PC-3 (cell line): ENCODE measurements around the gene RAB11FIP4. TPM values are rescaled to one million over a fixed set of nuclear protein-coding genes. Genes with fewer than 3 reads are reported as not detected.

ENCODE experiments used
- ATAC-seq: fragments of 200-7000 bp; cut with Tn5 transposase; 2 replicates; pipeline ENCODE4 v1.9.1; 2020; ENCODE audit warnings: mild to moderate bottlenecking, moderate library complexity
- BruUV-seq: library from RNA; stranded (reverse); fragments of 400-500 nt; replicated peaks from 2 replicates; lab custom pipeline; 2021; lab: Mats Ljungman, UMichigan
- CTCF ChIA-PET: fragments of 300-600 bp; sonication (Branson Sonifier 250); formaldehyde crosslinking; loops from one replicate; lab custom pipeline; 2022; ENCODE audit warnings: antibody characterized with exemption; lab: Charles Lee
- POLR2A ChIA-PET: fragments of 300-600 bp; sonication (Branson Sonifier 250); formaldehyde crosslinking; loops from one replicate; lab custom pipeline; 2022; ENCODE audit warnings: antibody characterized with exemption; ENCODE audit not compliant: unreplicated experiment; lab: Charles Lee
- DNase-seq: peaks from one replicate; pipeline ENCODE4 v3.0.0-alpha.2; 2015
- H2AFZ ChIP-seq: fragments of 300-600 bp; sonication (generic); 2 replicates; pipeline ENCODE4 v1.6.0; 2016; ENCODE audit warnings: antibody characterized with exemption, low read length
- H3F3A ChIP-seq: fragments of 300-600 bp; sonication (generic); one replicate; pipeline ENCODE4 v1.6.0; 2017; ENCODE audit warnings: antibody characterized with exemption, low read length, control low read depth, mild to moderate bottlenecking; ENCODE audit not compliant: unreplicated experiment
- H3K27ac ChIP-seq: fragments of 300-600 bp; sonication (generic); 2 replicates; pipeline ENCODE4 v1.5.1; 2016; ENCODE audit warnings: mild to moderate bottlenecking, low read length
- H3K27me3 ChIP-seq: fragments of 300-600 bp; sonication (generic); 2 replicates; pipeline ENCODE4 v1.6.1; 2016; ENCODE audit warnings: low read length, mixed read lengths
- H3K36me3 ChIP-seq: fragments of 300-600 bp; sonication (generic); 2 replicates; pipeline ENCODE4 v1.6.1; 2016; ENCODE audit warnings: low read depth, mixed run types, low read length, mixed read lengths
- H3K4me1 ChIP-seq: fragments of 300-600 bp; sonication (generic); 2 replicates; pipeline ENCODE4 v1.5.1; 2016; ENCODE audit warnings: low read length; ENCODE audit not compliant: insufficient read depth
- H3K4me2 ChIP-seq: fragments of 300-600 bp; sonication (generic); 2 replicates; pipeline ENCODE4 v1.6.0; 2016; ENCODE audit warnings: low read length
- H3K4me3 ChIP-seq: fragments of 300-600 bp; sonication (generic); 2 replicates; pipeline ENCODE4 v1.5.1; 2016; ENCODE audit warnings: mild to moderate bottlenecking, low read length, mixed read lengths
- H3K79me2 ChIP-seq: fragments of 300-600 bp; sonication (generic); 2 replicates; pipeline ENCODE4 v1.6.1; 2017; ENCODE audit warnings: low read length, mixed read lengths
- H3K9ac ChIP-seq: fragments of 300-600 bp; sonication (generic); 2 replicates; pipeline ENCODE4 v1.6.0; 2016; ENCODE audit warnings: mild to moderate bottlenecking, low read length
- H3K9me2 ChIP-seq: fragments of 300-600 bp; sonication (generic); replicated peaks from 2 replicates; pipeline ENCODE4 v1.6.1; 2016; ENCODE audit warnings: mixed run types, low read length, mixed read lengths
- H3K9me3 ChIP-seq: fragments of 300-600 bp; sonication (generic); 2 replicates; pipeline ENCODE4 v1.6.1; 2016; ENCODE audit warnings: low read length, mixed read lengths
- H4K20me1 ChIP-seq: fragments of 300-600 bp; sonication (generic); 2 replicates; pipeline ENCODE4 v1.6.1; 2016; ENCODE audit warnings: low read length, mixed read lengths
- EZH2 ChIP-seq: fragments of 300-600 bp; sonication (generic); IDR thresholded peaks from one replicate; pipeline ENCODE4 v1.6.1; 2017; ENCODE audit warnings: antibody characterized with exemption, mild to moderate bottlenecking, low read length; ENCODE audit not compliant: unreplicated experiment
- EZH2phosphoT487 ChIP-seq: fragments of 300-600 bp; sonication (generic); IDR thresholded peaks from 2 replicates; pipeline ENCODE4 v1.6.1; 2018; ENCODE audit warnings: mild to moderate bottlenecking, antibody characterized with exemption, low read length, borderline replicate concordance
- intact Hi-C: fragments of 100-400 bp; cut with micrococcal nuclease; formaldehyde crosslinking; loops from 2 replicates; pipeline ENCODE4 v1.9.0; 2023
- total RNA-seq: library from RNA; depleted of rRNA; stranded (reverse); fragments of >200 nt; gene quantifications from 2 replicates; pipeline ENCODE4 v1.2.3, GENCODE V29; 2014
- TF ChIP-seq, protein P1 (sequence below): fragments of 300-600 bp; sonication (generic); conservative IDR thresholded peaks from 2 replicates; pipeline ENCODE4 v1.5.1; 2017; ENCODE audit warnings: antibody characterized with exemption, low read depth, mild to moderate bottlenecking, low read length

The RAB11FIP4 gene
- total RNA-seq, 1 experiment from 2014 or later: 4.2 TPM

GRCh38 chr17:31506517-31506916 is 115.0 kb downstream of the RAB11FIP4 start:
- Histone ChIP-seq H3F3A (no peaks in the 10 kb centered on the region), H3K4me3 (no peak overlapping the region), H3K9me3 (no peaks in the 10 kb centered on the region), H3K27me3 (no peaks in the 10 kb centered on the region), H3K9me2 (no peaks in the 10 kb centered on the region), H3K4me2 (no peak overlapping the region), H3K36me3 (no peaks in the 10 kb centered on the region), H2AFZ (no peak overlapping the region), H4K20me1 (no peaks in the 10 kb centered on the region), H3K27ac (no peak overlapping the region), H3K4me1 (no peaks in the 10 kb centered on the region), H3K79me2 (no peaks in the 10 kb centered on the region), H3K9ac (no peak overlapping the region)
- ATAC-seq (no peak), DNase-seq (no peak)
- no TSS peak for BruUV-seq
- ChIA-PET POLR2A (no interaction called here), CTCF (no interaction called here)
- TF ChIP-seq, protein P1, sequence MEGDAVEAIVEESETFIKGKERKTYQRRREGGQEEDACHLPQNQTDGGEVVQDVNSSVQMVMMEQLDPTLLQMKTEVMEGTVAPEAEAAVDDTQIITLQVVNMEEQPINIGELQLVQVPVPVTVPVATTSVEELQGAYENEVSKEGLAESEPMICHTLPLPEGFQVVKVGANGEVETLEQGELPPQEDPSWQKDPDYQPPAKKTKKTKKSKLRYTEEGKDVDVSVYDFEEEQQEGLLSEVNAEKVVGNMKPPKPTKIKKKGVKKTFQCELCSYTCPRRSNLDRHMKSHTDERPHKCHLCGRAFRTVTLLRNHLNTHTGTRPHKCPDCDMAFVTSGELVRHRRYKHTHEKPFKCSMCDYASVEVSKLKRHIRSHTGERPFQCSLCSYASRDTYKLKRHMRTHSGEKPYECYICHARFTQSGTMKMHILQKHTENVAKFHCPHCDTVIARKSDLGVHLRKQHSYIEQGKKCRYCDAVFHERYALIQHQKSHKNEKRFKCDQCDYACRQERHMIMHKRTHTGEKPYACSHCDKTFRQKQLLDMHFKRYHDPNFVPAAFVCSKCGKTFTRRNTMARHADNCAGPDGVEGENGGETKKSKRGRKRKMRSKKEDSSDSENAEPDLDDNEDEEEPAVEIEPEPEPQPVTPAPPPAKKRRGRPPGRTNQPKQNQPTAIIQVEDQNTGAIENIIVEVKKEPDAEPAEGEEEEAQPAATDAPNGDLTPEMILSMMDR: no peak
- TF ChIP-seq EZH2 (no peak), EZH2phosphoT487 (no peak)
- intact Hi-C loops: no loop called here

GRCh38 chr17:31508288-31509094 is 117.0 kb downstream of the RAB11FIP4 start:
- TF ChIP-seq, protein P1: peak; percentile 38; the same call in 1 of the 2 replicates
- no peak for TF ChIP-seq EZH2
- Histone ChIP-seq H3K79me2 (no peaks in the 10 kb centered on the region), H3K4me2 (no peak overlapping the region), H3K4me1 (no peaks in the 10 kb centered on the region), H3K27ac (no peak overlapping the region), H2AFZ (no peak overlapping the region), H4K20me1 (no peaks in the 10 kb centered on the region), H3F3A (no peaks in the 10 kb centered on the region), H3K9me2 (no peaks in the 10 kb centered on the region), H3K27me3 (no peaks in the 10 kb centered on the region), H3K36me3 (no peaks in the 10 kb centered on the region), H3K9me3 (no peaks in the 10 kb centered on the region), H3K9ac (no peak overlapping the region), H3K4me3 (no peak overlapping the region)
- BruUV-seq: no TSS peak
- ATAC-seq (no peak), DNase-seq (no peak)
- intact Hi-C loops: no loop called here
- ChIA-PET CTCF (no interaction called here), POLR2A (no interaction called here)

DNA sequence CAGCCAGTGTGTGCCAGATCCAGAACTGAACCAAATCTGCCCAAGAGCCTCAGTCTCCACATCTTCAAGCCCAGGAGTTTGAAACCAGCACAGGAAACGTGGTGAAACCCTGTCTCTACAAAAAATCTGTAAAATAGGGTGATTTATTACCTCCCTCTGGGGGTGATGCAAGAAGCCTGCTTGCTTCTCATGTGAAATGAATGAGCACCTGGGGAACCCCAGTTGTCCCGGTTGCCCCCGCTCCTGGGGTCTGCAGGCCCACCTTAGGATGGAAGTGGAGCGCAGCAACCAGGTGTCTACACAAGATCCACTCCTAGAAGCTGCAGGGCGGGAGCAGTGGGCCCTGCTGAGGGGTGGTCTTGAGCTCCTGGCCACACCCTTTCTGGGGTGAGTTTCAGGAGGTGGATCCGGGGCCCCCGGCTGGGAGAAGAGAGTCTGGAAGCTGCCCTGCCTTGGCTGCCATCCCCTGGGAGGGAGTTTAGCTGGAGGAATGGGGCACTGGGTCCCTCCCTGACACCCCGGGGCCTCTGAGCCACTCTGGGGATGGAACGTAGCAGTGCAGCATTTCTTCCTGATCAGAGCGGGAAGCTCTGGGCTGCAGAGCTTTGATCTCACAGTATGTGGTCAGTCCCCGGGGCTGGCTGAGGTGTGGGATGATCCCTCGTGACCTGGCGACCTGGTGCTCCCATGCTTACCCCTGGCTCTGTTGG is 117.8 kb downstream of the RAB11FIP4 start:
- Histone ChIP-seq H3K4me2 (no peak overlapping the region), H3K9me3 (no peaks in the 10 kb centered on the region), H3K9ac (no peak overlapping the region), H3K9me2 (no peaks in the 10 kb centered on the region), H3K27ac (no peak overlapping the region), H3F3A (no peaks in the 10 kb centered on the region), H2AFZ (no peak overlapping the region), H3K4me3 (no peak overlapping the region), H3K4me1 (no peaks in the 10 kb centered on the region), H3K36me3 (no peaks in the 10 kb centered on the region), H4K20me1 (no peaks in the 10 kb centered on the region), H3K27me3 (no peaks in the 10 kb centered on the region), H3K79me2 (no peaks in the 10 kb centered on the region)
- ChIA-PET CTCF (no interaction called here), POLR2A (no interaction called here)
- no TSS peak for BruUV-seq
- DNase-seq (no peak), ATAC-seq (no peak)
- intact Hi-C loops: no loop called here
- TF ChIP-seq EZH2: no peak
- TF ChIP-seq, protein P1: no peak
- TF ChIP-seq EZH2phosphoT487: no peak
